Neuronal stem cell (in vitro differentiated cells): ENCODE measurements around the gene NPTX2.

Source experiments
- DNase-seq: peaks from one replicate; pipeline ENCODE4 v3.0.0-alpha.2; 2013; ENCODE audit warnings: low spot score
- H2AFZ ChIP-seq: one replicate; pipeline ENCODE4 v1.6.1; 2013; ENCODE audit warnings: mild to moderate bottlenecking, low read length, inconsistent platforms
- H2AK5ac ChIP-seq: 2 replicates; pipeline ENCODE4 v1.6.1; 2013; ENCODE audit warnings: low read depth, mild to moderate bottlenecking, inconsistent platforms, low read length, moderate library complexity, mixed read lengths
- H2BK120ac ChIP-seq: 2 replicates; pipeline ENCODE4 v1.6.1; 2013; ENCODE audit warnings: low read depth, mild to moderate bottlenecking, inconsistent platforms, low read length, moderate library complexity, mixed read lengths
- H2BK12ac ChIP-seq: one replicate; pipeline ENCODE4 v1.6.1; 2013; ENCODE audit warnings: low read length, inconsistent platforms
- H2BK15ac ChIP-seq: 2 replicates; pipeline ENCODE4 v1.6.1; 2013; ENCODE audit warnings: mild to moderate bottlenecking, low read length, inconsistent platforms, mixed read lengths
- H2BK5ac ChIP-seq: one replicate; pipeline ENCODE4 v1.6.1; 2013; ENCODE audit warnings: inconsistent platforms, mild to moderate bottlenecking, low read length, moderate library complexity
- H3K14ac ChIP-seq: one replicate; pipeline ENCODE4 v1.6.1; 2013; ENCODE audit warnings: low read length, inconsistent platforms
- H3K18ac ChIP-seq: 2 replicates; pipeline ENCODE4 v1.6.1; 2013; ENCODE audit warnings: low read length, inconsistent platforms
- H3K23ac ChIP-seq: 2 replicates; pipeline ENCODE4 v1.6.1; 2013; ENCODE audit warnings: low read depth, mild to moderate bottlenecking, mixed read lengths, low read length, inconsistent platforms; ENCODE audit not compliant: poor library complexity
- H3K27ac ChIP-seq: replicated peaks from 3 replicates; pipeline ENCODE4 v1.5.1; 2013; ENCODE audit warnings: low read length, inconsistent platforms
- H3K27me3 ChIP-seq, 3 experiments: 2 replicates each; pipeline ENCODE4 v1.6.1; 2013; ENCODE audit warnings: low read length in 3 of 3, mild to moderate bottlenecking in 2 of 3, inconsistent platforms in 1 of 3, low read depth in 1 of 3, mixed read lengths in 1 of 3, moderate library complexity in 1 of 3; ENCODE audit not compliant: control insufficient read depth in 3 of 3, insufficient read depth in 3 of 3
- H3K36me3 ChIP-seq, 2 donors: replicated peaks in 1 of 2; 2 replicates each; pipeline ENCODE4 v1.6.1; 2013; ENCODE audit warnings: low read length in 2 of 2; ENCODE audit not compliant: control insufficient read depth in 2 of 2, insufficient read depth in 2 of 2
- H3K4ac ChIP-seq: 2 replicates; pipeline ENCODE4 v1.6.1; 2013; ENCODE audit warnings: inconsistent platforms, mild to moderate bottlenecking, low read length, moderate library complexity
- H3K4me1 ChIP-seq, 2 donors: 1 replicate in 1 of 2; 2 replicates in 1 of 2; pipeline ENCODE4 v1.6.1; 2013; ENCODE audit warnings: low read length in 2 of 2, low read depth in 1 of 2; ENCODE audit not compliant: control insufficient read depth in 2 of 2, insufficient read depth in 1 of 2
- H3K4me2 ChIP-seq: one replicate; pipeline ENCODE4 v1.6.1; 2013; ENCODE audit warnings: mild to moderate bottlenecking, low read length, inconsistent platforms; ENCODE audit not compliant: insufficient read depth, poor library complexity, severe bottlenecking
- H3K4me3 ChIP-seq, 2 donors: 2 replicates each; pipeline ENCODE4 v1.5.1; 2013; ENCODE audit warnings: low read length in 2 of 2, mild to moderate bottlenecking in 2 of 2, inconsistent platforms in 1 of 2, moderate library complexity in 1 of 2
- H3K79me1 ChIP-seq: one replicate; pipeline ENCODE4 v1.6.1; 2013; ENCODE audit warnings: low read depth, mild to moderate bottlenecking, inconsistent platforms, low read length, moderate library complexity
- H3K9ac ChIP-seq: one replicate; pipeline ENCODE4 v1.6.1; 2013; ENCODE audit warnings: mild to moderate bottlenecking, low read depth, low read length, inconsistent platforms; ENCODE audit not compliant: poor library complexity
- H3K9me3 ChIP-seq, 2 donors: replicated peaks in 1 of 2; 2 replicates each; pipeline versions ENCODE3 to v1.6.1; 2013; ENCODE audit warnings: low read length in 2 of 2, mild to moderate bottlenecking in 2 of 2, inconsistent platforms in 1 of 2, low read depth in 1 of 2, mixed read lengths in 1 of 2, moderate library complexity in 1 of 2; ENCODE audit not compliant: control insufficient read depth in 2 of 2, insufficient read depth in 1 of 2
- H4K8ac ChIP-seq: one replicate; pipeline ENCODE4 v1.6.1; 2013; ENCODE audit warnings: low read depth, mild to moderate bottlenecking, inconsistent platforms, low read length, moderate library complexity
- H4K91ac ChIP-seq: one replicate; pipeline ENCODE4 v1.6.1; 2013; ENCODE audit warnings: low read length, low read depth, mild to moderate bottlenecking, inconsistent platforms; ENCODE audit not compliant: poor library complexity
- WGBS, 2 donors: extraction: QIAGEN DNeasy Blood & Tissue Kit; methylation state at CpG; one replicate each; pipeline ENCODE4 v1.1.7; 2013; ENCODE audit warnings: missing lambda C conversion rate in 2 of 2, mixed read lengths in 1 of 2; ENCODE audit not compliant: insufficient read length in 2 of 2, insufficient replicate concordance in 1 of 2; ENCODE audit errors: extremely low coverage in 2 of 2; 5-methylcytosine and 5-hydroxymethylcytosine counted together

Gene NPTX2

DNA sequence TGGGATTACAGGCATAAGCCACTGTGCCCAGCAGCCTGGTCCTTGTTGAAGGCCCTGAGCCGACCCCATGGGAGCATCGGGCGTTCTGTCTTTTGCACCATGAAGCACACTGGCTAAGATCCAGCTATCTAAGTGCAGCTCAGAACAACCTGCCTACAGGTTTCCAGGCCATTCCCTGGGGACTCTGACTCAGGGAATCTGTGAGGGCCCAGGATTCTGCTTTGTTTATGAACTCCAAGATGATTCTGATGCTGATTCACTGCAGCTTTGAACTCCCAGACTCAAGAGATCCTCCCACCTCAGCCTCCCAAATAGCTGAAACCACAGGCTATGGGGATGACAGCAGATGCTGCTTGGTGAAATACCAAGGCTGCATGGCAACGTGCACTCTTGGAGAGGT is 30.2 kb downstream of the NPTX2 start:
- Histone ChIP-seq H2BK15ac (no peak overlapping the region), H4K8ac (no peak overlapping the region), H3K27me3 (no peaks in the 10 kb centered on the region), H3K18ac (no peak overlapping the region), H3K4me3 (no peak overlapping the region), H3K79me1 (no peaks in the 10 kb centered on the region), H3K14ac (no peak overlapping the region), H3K36me3 (no peaks in the 10 kb centered on the region), H2BK120ac (no peak overlapping the region), H3K4me2 (no peak overlapping the region), H3K9ac (no peak overlapping the region), H4K91ac (no peak overlapping the region), H3K23ac (no peak overlapping the region), H2BK12ac (no peak overlapping the region), H3K4ac (no peak overlapping the region), H3K9me3 (no peaks in the 10 kb centered on the region), H3K27ac (no peak overlapping the region), H2AK5ac (no peak overlapping the region), H3K4me1 (no peaks in the 10 kb centered on the region), H2BK5ac (no peak overlapping the region), H2AFZ (no peak overlapping the region)
- WGBS, 2 donors, result no CpG with 5 or more reads among the region's 4 CpGs
- no peak for DNase-seq

DNA sequence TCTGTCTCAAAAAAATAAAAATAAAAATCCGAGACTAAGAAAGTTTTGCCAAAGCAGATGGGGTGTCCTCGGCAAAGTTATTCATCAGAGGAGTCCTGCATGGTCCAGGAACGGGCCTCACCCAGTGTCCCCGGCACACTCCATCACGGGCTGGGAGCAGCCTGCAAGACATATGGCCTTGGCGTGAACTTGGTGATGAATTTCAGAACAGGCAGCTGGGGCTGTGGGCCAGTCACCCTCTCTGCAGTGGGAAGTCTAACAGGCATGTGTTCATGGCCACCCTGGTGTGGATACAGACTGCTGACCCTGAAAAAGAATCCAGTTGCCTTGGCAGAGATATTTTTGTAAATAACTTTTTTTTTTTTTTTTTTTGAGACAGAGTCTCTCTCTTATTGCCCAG is 34.7 kb downstream of the NPTX2 start:
- no peak overlapping the region for H2AFZ ChIP-seq
- H3K9ac ChIP-seq, result no peak overlapping the region
- no peak overlapping the region for H2BK5ac ChIP-seq
- H3K9me3 ChIP-seq, result no peaks in the 10 kb centered on the region
- no peaks in the 10 kb centered on the region for H3K79me1 ChIP-seq
- H3K4me2 ChIP-seq, result no peak overlapping the region
- H3K23ac ChIP-seq, result no peak overlapping the region
- no CpG with 5 or more reads among the region's 6 CpGs for WGBS, 2 donors
- H3K27ac ChIP-seq, result no peak overlapping the region
- H3K27me3 ChIP-seq, result no peaks in the 10 kb centered on the region
- H2BK120ac ChIP-seq, result no peak overlapping the region
- H3K14ac ChIP-seq, result no peak overlapping the region
- no peak for DNase-seq
- no peaks in the 10 kb centered on the region for H3K36me3 ChIP-seq
- H2BK15ac ChIP-seq, result no peak overlapping the region
- no peak overlapping the region for H2BK12ac ChIP-seq
- no peak overlapping the region for H3K4me3 ChIP-seq
- H4K8ac ChIP-seq, result no peak overlapping the region
- H3K4me1 ChIP-seq, result no peaks in the 10 kb centered on the region
- no peak overlapping the region for H4K91ac ChIP-seq
- no peak overlapping the region for H3K4ac ChIP-seq
- no peak overlapping the region for H2AK5ac ChIP-seq
- H3K18ac ChIP-seq, result no peak overlapping the region

DNA sequence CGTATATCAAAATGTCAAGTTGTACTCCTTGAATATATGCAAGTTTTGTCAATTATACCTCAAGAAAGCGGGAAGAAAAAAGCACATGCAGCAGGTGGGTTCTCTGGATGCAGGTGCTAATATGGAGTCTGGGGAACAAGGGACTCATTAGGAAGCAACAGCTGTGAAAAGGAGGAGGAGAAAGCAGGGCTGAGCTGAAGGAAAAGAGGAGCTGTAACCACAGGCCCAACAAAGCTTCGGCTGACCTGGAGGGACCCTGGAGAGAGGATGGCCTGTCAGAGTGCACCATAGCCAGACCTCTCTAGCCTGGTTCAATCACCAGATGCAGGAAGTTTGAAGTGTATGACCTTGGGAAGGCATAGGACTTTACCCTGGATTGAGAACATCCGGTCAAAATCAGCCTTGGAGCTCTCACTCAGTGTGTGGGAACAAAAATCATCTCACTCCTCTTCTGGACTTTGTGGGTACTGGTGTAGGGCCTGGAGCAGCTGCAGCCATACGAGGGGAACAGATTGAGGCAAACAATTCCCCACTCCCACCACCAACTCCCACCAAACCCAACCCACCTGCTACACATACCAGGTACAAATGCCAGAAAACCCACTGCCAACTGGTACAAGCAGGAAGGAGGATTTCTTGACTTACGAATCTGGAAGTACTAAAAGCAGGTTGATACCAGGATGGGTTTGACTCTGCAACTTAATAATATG is 36.7 kb downstream of the NPTX2 start:
- Histone ChIP-seq H3K14ac (no peak overlapping the region), H2BK12ac (no peak overlapping the region), H4K91ac (no peak overlapping the region), H4K8ac (no peak overlapping the region), H3K9ac (no peak overlapping the region), H2BK5ac (no peak overlapping the region), H2AFZ (no peak overlapping the region), H3K4me1 (no peaks in the 10 kb centered on the region), H3K27me3 (no peaks in the 10 kb centered on the region), H3K18ac (no peak overlapping the region), H3K79me1 (no peaks in the 10 kb centered on the region), H3K27ac (no peak overlapping the region), H3K36me3 (no peaks in the 10 kb centered on the region), H3K9me3 (no peaks in the 10 kb centered on the region), H3K4me3 (no peak overlapping the region), H2BK120ac (no peak overlapping the region), H2AK5ac (no peak overlapping the region), H3K4ac (no peak overlapping the region), H3K4me2 (no peak overlapping the region), H2BK15ac (no peak overlapping the region), H3K23ac (no peak overlapping the region)
- no peak for DNase-seq
- no CpG with 5 or more reads among the region's 6 CpGs for WGBS, 2 donors

DNA sequence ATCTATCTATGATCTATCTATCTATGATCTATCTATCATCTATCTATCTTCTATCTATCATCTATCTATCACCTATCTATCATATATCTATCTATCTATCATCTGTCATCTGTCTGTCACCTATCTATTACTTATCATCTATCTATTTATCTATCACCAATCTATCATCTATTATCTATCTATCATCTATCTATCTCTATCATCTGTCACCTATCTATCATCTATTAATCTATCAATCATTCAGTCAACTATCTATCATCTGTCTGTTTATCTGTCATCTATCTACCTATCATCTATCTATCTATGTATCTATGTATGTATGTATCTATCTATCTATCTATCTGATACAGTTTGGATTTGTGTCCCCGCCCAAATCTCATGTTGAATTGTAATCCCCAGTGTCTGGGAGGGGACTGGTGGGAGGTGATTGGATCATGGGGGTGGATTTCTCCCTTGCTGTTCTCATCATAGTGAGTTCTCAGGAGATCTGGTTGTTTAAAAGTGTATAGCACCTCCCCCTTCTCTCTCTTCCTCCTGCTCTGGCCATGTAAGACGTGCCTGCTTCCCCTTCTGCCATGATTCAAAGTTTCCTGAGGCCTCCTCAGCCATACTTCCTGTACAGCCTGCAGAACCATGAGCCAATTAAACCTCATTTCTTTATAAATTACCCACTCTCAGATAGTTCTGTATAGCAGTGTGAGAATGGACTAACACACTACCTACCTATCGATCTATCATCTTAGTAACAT is 37.6 kb downstream of the NPTX2 start:
- Histone ChIP-seq H4K91ac (no peak overlapping the region), H2BK15ac (no peak overlapping the region), H3K18ac (no peak overlapping the region), H3K27ac (no peak overlapping the region), H3K23ac (no peak overlapping the region), H2AK5ac (no peak overlapping the region), H3K4ac (no peak overlapping the region), H4K8ac (no peak overlapping the region), H3K4me1 (peaks cover 0 to under 1% of the 10 kb centered on the region in 2 donors), H2AFZ (no peak overlapping the region), H2BK120ac (no peak overlapping the region), H3K4me3 (no peak overlapping the region), H3K27me3 (no peaks in the 10 kb centered on the region), H2BK5ac (no peak overlapping the region), H3K4me2 (no peak overlapping the region), H3K9ac (no peak overlapping the region), H2BK12ac (no peak overlapping the region), H3K14ac (no peak overlapping the region), H3K9me3 (no peaks in the 10 kb centered on the region), H3K79me1 (no peaks in the 10 kb centered on the region), H3K36me3 (no peaks in the 10 kb centered on the region)
- whole genome bisulfite sequencing, 2 donors, result no CpG with 5 or more reads among the region's 3 CpGs
- no peak for DNase-seq
